HuH-7.5 (cell line): ENCODE measurements around the gene CNTLN.
"Not testable (repeated sequence)": the region's sequence is repeated elsewhere in the genome, so short reads cannot be mapped to it uniquely, and the experiment has no call there.

Experiments
- DNase-seq: peaks from one replicate; pipeline ENCODE4 v3.0.0; 2011; ENCODE audit warnings: low spot score

CNTLN gene

GRCh38 chr9:17520268-17521064 is 385.6 kb downstream of the CNTLN start:
- no peak for DNase-seq

- no peak for DNase-seq
Observed at GRCh38 chr9:17521100-17521855, 386.4 kb downstream of the CNTLN start.

- not testable (repeated sequence) for DNase-seq
Observed at GRCh38 chr9:17526726-17527125, 391.9 kb downstream of the CNTLN start.

- DNase-seq = no peak
Observed at GRCh38 chr9:17528859-17529258, 394.0 kb downstream of the CNTLN start.

GRCh38 chr9:17531642-17532254 is 396.9 kb downstream of the CNTLN start:
- DNase-seq = no peak

GRCh38 chr9:17532461-17532860 is 397.6 kb downstream of the CNTLN start:
- no peak for DNase-seq

GRCh38 chr9:17535176-17535575 is 400.3 kb downstream of the CNTLN start:
- DNase-seq = no peak

GRCh38 chr9:17536027-17536426 is 401.2 kb downstream of the CNTLN start:
- no peak for DNase-seq

GRCh38 chr9:17551023-17551422 is 416.2 kb downstream of the CNTLN start:
- DNase-seq = no peak
